HepG2 (cell line): ENCODE results near the gene DCAF7. TPM values are rescaled to one million over a fixed set of nuclear protein-coding genes. Genes with fewer than 3 reads are reported as not detected.
A peak's percentile ranks its signal among the peaks of the same experiment; 100 is the strongest.

Experiments used
- CBX1 ChIP-seq: IDR thresholded peaks from one replicate; pipeline ENCODE4 v1.6.1; 2016; ENCODE audit warnings: antibody characterized with exemption, low read depth
- FLYWCH1 ChIP-seq: sonication (generic); formaldehyde crosslinking; IDR thresholded peaks from 2 replicates; pipeline ENCODE4 v1.8.1; 2023; ENCODE audit warnings: mild to moderate bottlenecking, missing genetic modification reagents
- HOXA5 ChIP-seq: sonication (generic); formaldehyde crosslinking; IDR thresholded peaks from 2 replicates; pipeline ENCODE4 v1.4.0; 2020; ENCODE audit warnings: missing genetic modification reagents
- JDP2 ChIP-seq: sonication (generic); formaldehyde crosslinking; IDR thresholded peaks from 2 replicates; pipeline ENCODE4 v1.8.1; 2022; ENCODE audit warnings: missing genetic modification reagents, borderline replicate concordance
- KDM5A ChIP-seq: fragments of 200-600 bp; sonication (generic); IDR thresholded peaks from 2 replicates; pipeline ENCODE4 v1.7.0; 2018; ENCODE audit warnings: antibody characterized with exemption, mild to moderate bottlenecking, low read length, borderline replicate concordance
- KLF9 ChIP-seq: IDR thresholded peaks from 2 replicates; pipeline ENCODE4 v1.6.1; 2016; ENCODE audit warnings: low read depth
- MYNN ChIP-seq: sonication (generic); formaldehyde crosslinking; IDR thresholded peaks from 2 replicates; pipeline ENCODE4 v1.4.0; 2020; ENCODE audit warnings: mild to moderate bottlenecking, low read depth, missing genetic modification reagents
- SP2 ChIP-seq: sonication (generic); formaldehyde crosslinking; IDR thresholded peaks from 2 replicates; pipeline ENCODE4 v1.5.1; 2020; ENCODE audit warnings: mild to moderate bottlenecking, missing genetic modification reagents
- SRSF4 ChIP-seq: fragments of 200-400 bp; formaldehyde crosslinking; IDR thresholded peaks from one replicate; pipeline ENCODE4 v1.6.1; 2018; ENCODE audit warnings: mild to moderate bottlenecking, low read depth, low read length, moderate library complexity; ENCODE audit not compliant: poor library complexity, severe bottlenecking
- polyA plus RNA-seq, 8 experiments: library from polyadenylated mRNA; depleted of rRNA in 3 of 8; stranded (reverse) in 7 of 8; unstranded in 1 of 8; fragments of >200 nt; fragmentation: Illumina TruSeq in 4 of 8; extraction: Trizol in 4 of 8; gene quantifications; 2 replicates each; pipeline versions ENCODE4 v1.2.1 to v1.2.3, GENCODE V29; 2011 to 2016; ENCODE audit warnings: low read depth in 4 of 8, missing spikeins in 1 of 8, mixed read lengths in 1 of 8; ENCODE audit not compliant: insufficient read depth in 1 of 8
- total RNA-seq, 5 experiments: library from RNA; depleted of rRNA; stranded (reverse); fragments of >200 nt; fragmentation: Illumina TruSeq; extraction: Trizol; gene quantifications; 2 replicates each; pipeline ENCODE4 v1.2.3, GENCODE V29; 2016; ENCODE audit warnings: low read depth in 1 of 5
- TF ChIP-seq, protein P1 (sequence below): sonication (generic); formaldehyde crosslinking; IDR thresholded peaks from 2 replicates; pipeline ENCODE4 v1.9.0; 2021; ENCODE audit warnings: missing genetic modification reagents, borderline replicate concordance
- TF ChIP-seq, protein P2 (sequence below): sonication (generic); formaldehyde crosslinking; IDR thresholded peaks from 2 replicates; pipeline ENCODE4 v1.5.1; 2020; ENCODE audit warnings: missing genetic modification reagents, mild to moderate bottlenecking, borderline replicate concordance
- TF ChIP-seq, protein P3 (sequence below): IDR thresholded peaks from 2 replicates; pipeline ENCODE4 v1.6.1; 2012; ENCODE audit warnings: low read depth, low read length, improper control_type of control experiment
- TF ChIP-seq, protein P4 (sequence below): sonication (generic); formaldehyde crosslinking; IDR thresholded peaks from 2 replicates; pipeline ENCODE4 v1.8.0; 2022; ENCODE audit warnings: missing genetic modification reagents, low read depth, mild to moderate bottlenecking, borderline replicate concordance
- TF ChIP-seq, protein P5 (sequence below): sonication (generic); formaldehyde crosslinking; IDR thresholded peaks from 2 replicates; pipeline ENCODE4 v1.4.0; 2020; ENCODE audit warnings: missing genetic modification reagents
- TF ChIP-seq, protein P6 (sequence below): sonication (generic); formaldehyde crosslinking; IDR thresholded peaks from 2 replicates; pipeline ENCODE4 v1.5.0; 2020; ENCODE audit warnings: mild to moderate bottlenecking, missing genetic modification reagents
- TF ChIP-seq, protein P7 (sequence below): sonication (generic); formaldehyde crosslinking; IDR thresholded peaks from 2 replicates; pipeline ENCODE4 v1.5.0; 2020; ENCODE audit warnings: missing genetic modification reagents

The DCAF7 gene
- total and polyA plus RNA-seq, 2 of the 13 experiments (the other 11 are each of a cell fraction or from before 2014, with no cell fraction given): 55.2 to 73.4 TPM

DNA sequence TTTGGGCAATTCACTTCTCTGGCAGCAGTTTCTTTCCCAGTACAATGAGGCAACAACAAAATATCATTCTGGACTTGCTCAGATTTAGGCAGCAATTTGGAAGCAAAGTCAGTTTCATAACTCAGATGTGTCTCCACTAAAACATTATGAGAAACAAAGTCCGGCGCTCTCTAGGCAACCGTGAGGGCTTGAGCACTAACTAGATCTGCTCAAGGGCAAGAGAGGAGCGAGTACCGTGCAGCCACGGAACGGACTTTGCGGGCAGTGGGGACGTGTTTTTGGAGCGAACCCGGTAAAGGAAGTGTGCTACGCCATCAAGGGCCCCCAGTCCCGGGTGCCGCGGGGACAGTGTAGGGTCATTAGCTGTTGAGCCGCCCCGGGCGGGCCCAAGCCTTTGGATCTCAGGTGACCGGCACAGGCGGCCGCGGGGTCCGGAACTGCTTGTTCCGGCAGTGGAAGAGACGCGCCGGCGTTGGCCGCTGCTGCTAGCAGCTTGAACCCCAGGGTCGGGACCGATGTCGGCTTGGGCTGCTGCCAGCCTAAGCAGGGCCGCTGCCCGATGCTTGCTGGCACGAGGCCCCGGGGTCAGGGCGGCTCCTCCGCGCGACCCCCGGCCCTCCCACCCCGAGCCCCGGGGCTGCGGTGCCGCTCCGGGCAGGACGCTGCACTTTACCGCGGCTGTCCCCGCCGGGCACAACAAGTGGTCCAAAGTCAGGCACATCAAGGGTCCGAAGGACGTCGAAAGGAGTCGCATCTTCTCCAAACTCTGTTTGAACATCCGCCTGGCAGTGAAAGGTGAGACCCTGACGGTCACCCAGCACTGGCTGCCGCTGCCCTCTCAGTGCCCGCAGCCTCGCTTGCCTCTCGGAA, 50.5 kb downstream of the DCAF7 start, which contains the start of gene TACO1 (continued):
- TF ChIP-seq, protein P1, sequence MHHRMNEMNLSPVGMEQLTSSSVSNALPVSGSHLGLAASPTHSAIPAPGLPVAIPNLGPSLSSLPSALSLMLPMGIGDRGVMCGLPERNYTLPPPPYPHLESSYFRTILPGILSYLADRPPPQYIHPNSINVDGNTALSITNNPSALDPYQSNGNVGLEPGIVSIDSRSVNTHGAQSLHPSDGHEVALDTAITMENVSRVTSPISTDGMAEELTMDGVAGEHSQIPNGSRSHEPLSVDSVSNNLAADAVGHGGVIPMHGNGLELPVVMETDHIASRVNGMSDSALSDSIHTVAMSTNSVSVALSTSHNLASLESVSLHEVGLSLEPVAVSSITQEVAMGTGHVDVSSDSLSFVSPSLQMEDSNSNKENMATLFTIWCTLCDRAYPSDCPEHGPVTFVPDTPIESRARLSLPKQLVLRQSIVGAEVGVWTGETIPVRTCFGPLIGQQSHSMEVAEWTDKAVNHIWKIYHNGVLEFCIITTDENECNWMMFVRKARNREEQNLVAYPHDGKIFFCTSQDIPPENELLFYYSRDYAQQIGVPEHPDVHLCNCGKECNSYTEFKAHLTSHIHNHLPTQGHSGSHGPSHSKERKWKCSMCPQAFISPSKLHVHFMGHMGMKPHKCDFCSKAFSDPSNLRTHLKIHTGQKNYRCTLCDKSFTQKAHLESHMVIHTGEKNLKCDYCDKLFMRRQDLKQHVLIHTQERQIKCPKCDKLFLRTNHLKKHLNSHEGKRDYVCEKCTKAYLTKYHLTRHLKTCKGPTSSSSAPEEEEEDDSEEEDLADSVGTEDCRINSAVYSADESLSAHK: no peak
- TF ChIP-seq, protein P2, sequence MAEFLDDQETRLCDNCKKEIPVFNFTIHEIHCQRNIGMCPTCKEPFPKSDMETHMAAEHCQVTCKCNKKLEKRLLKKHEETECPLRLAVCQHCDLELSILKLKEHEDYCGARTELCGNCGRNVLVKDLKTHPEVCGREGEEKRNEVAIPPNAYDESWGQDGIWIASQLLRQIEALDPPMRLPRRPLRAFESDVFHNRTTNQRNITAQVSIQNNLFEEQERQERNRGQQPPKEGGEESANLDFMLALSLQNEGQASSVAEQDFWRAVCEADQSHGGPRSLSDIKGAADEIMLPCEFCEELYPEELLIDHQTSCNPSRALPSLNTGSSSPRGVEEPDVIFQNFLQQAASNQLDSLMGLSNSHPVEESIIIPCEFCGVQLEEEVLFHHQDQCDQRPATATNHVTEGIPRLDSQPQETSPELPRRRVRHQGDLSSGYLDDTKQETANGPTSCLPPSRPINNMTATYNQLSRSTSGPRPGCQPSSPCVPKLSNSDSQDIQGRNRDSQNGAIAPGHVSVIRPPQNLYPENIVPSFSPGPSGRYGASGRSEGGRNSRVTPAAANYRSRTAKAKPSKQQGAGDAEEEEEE (CRISPR knock-in tag): peak; percentile 73; the same call in 1 of the 2 replicates
- TF ChIP-seq HOXA5 (peak; percentile 99), KLF9 (CRISPR knock-in tag) (no peak), JDP2 (CRISPR knock-in tag) (peak; percentile 57; the same call in 1 of the 2 replicates), SRSF4 (no peak), FLYWCH1 (no peak), SP2 (CRISPR knock-in tag) (peak; percentile 73), CBX1 (peak; percentile 100), MYNN (CRISPR knock-in tag) (peak; percentile 96), KDM5A (peak; percentile 100)
- TF ChIP-seq, protein P3, sequence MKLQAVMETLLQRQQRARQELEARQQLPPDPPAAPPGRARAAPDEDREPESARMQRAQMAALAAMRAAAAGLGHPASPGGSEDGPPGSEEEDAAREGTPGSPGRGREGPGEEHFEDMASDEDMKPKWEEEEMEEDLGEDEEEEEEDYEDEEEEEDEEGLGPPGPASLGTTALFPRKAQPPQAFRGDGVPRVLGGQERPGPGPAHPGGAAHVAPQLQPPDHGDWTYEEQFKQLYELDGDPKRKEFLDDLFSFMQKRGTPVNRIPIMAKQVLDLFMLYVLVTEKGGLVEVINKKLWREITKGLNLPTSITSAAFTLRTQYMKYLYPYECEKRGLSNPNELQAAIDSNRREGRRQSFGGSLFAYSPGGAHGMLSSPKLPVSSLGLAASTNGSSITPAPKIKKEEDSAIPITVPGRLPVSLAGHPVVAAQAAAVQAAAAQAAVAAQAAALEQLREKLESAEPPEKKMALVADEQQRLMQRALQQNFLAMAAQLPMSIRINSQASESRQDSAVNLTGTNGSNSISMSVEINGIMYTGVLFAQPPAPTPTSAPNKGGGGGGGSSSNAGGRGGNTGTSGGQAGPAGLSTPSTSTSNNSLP: no peak
- TF ChIP-seq, protein P4, sequence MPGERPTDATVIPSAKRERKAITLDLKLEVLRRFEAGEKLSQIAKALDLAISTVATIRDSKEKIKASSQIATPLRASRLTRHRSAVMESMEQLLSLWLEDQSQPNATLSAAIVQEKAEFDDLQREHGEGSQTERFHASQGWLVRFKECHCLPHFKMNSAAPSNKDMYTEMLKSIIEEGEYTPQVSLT (CRISPR knock-in tag): peak; percentile 51; the same call in 1 of the 2 replicates
- TF ChIP-seq, protein P5, sequence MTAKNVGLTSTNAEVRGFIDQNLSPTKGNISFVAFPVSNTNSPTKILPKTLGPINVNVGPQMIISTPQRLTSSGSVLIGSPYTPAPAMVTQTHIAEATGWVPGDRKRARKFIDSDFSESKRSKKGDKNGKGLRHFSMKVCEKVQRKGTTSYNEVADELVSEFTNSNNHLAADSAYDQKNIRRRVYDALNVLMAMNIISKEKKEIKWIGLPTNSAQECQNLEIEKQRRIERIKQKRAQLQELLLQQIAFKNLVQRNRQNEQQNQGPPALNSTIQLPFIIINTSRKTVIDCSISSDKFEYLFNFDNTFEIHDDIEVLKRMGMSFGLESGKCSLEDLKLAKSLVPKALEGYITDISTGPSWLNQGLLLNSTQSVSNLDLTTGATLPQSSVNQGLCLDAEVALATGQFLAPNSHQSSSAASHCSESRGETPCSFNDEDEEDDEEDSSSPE (CRISPR knock-in tag): peak; percentile 83
- TF ChIP-seq, protein P6, sequence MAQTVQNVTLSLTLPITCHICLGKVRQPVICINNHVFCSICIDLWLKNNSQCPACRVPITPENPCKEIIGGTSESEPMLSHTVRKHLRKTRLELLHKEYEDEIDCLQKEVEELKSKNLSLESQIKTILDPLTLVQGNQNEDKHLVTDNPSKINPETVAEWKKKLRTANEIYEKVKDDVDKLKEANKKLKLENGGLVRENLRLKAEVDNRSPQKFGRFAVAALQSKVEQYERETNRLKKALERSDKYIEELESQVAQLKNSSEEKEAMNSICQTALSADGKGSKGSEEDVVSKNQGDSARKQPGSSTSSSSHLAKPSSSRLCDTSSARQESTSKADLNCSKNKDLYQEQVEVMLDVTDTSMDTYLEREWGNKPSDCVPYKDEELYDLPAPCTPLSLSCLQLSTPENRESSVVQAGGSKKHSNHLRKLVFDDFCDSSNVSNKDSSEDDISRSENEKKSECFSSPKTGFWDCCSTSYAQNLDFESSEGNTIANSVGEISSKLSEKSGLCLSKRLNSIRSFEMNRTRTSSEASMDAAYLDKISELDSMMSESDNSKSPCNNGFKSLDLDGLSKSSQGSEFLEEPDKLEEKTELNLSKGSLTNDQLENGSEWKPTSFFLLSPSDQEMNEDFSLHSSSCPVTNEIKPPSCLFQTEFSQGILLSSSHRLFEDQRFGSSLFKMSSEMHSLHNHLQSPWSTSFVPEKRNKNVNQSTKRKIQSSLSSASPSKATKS (CRISPR knock-in tag): peak; percentile 71; the same call in 1 of the 2 replicates
- TF ChIP-seq, protein P7, sequence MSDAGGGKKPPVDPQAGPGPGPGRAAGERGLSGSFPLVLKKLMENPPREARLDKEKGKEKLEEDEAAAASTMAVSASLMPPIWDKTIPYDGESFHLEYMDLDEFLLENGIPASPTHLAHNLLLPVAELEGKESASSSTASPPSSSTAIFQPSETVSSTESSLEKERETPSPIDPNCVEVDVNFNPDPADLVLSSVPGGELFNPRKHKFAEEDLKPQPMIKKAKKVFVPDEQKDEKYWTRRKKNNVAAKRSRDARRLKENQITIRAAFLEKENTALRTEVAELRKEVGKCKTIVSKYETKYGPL (CRISPR knock-in tag): peak; percentile 87; the same call in 1 of the 2 replicates
